Common myeloid progenitor, CD34-positive (primary cell): Measurements from ENCODE around the gene SH2D3C.

Experiments
- CTCF ChIA-PET: fragments of 350-600 bp; sonication (Branson Sonifier 250); formaldehyde crosslinking; loops from one replicate; lab custom pipeline; 2021; ENCODE audit warnings: antibody characterized with exemption; lab: Charles Lee
- POLR2A ChIA-PET: fragments of 350-600 bp; sonication (Branson Sonifier 250); formaldehyde crosslinking; loops from one replicate; lab custom pipeline; 2021; ENCODE audit warnings: antibody characterized with exemption; lab: Charles Lee
- DNase-seq, 3 donors: peaks; one replicate each; pipeline versions ENCODE4 v3.0.0 to v3.0.0-alpha.2; 2013
- H3K27ac ChIP-seq, 2 experiments: 1 replicate in 1 of 2; 2 replicates in 1 of 2; pipeline ENCODE4 v1.7.0; 2013; ENCODE audit warnings: inconsistent platforms in 2 of 2, low read length in 2 of 2, mild to moderate bottlenecking in 2 of 2, low read depth in 1 of 2, moderate library complexity in 1 of 2; ENCODE audit not compliant: severe bottlenecking in 2 of 2, insufficient read depth in 1 of 2, poor library complexity in 1 of 2
- H3K27me3 ChIP-seq, 5 experiments: replicated peaks in 2 of 5; 1 replicate in 3 of 5; 2 replicates in 2 of 5; pipeline versions ENCODE4 v1.6.1 to v1.7.0; 2013; ENCODE audit warnings: low read length in 4 of 5, mild to moderate bottlenecking in 2 of 5, moderate library complexity in 2 of 5, inconsistent platforms in 1 of 5; ENCODE audit not compliant: insufficient read depth in 5 of 5, control insufficient read depth in 4 of 5
- H3K36me3 ChIP-seq, 4 experiments: 1 replicate in 2 of 4; 2 replicates in 2 of 4; pipeline versions ENCODE4 v1.6.1 to v1.7.0; 2013; ENCODE audit warnings: low read length in 3 of 4, control low read depth in 1 of 4, mild to moderate bottlenecking in 1 of 4; ENCODE audit not compliant: control insufficient read depth in 4 of 4, insufficient read depth in 4 of 4
- H3K4me1 ChIP-seq, 4 experiments: 1 replicate in 3 of 4; 2 replicates in 1 of 4; pipeline versions ENCODE4 v1.6.1 to v1.7.1; 2013; ENCODE audit warnings: low read length in 3 of 4, mild to moderate bottlenecking in 3 of 4, control low read depth in 1 of 4, inconsistent platforms in 1 of 4, moderate library complexity in 1 of 4; ENCODE audit not compliant: control insufficient read depth in 4 of 4, insufficient read depth in 4 of 4; ENCODE audit errors: control extremely low read depth in 1 of 4
- H3K4me3 ChIP-seq, 7 experiments: 1 replicate in 4 of 7; 2 replicates in 3 of 7; pipeline versions ENCODE4 v1.5.1 to v1.7.0; 2013; ENCODE audit warnings: mild to moderate bottlenecking in 7 of 7, low read length in 6 of 7, moderate library complexity in 6 of 7, inconsistent platforms in 2 of 7, low read depth in 2 of 7, control low read depth in 1 of 7; ENCODE audit not compliant: insufficient read depth in 4 of 7, control insufficient read depth in 1 of 7; ENCODE audit errors: extremely low read depth in 1 of 7
- H3K9me3 ChIP-seq, 5 experiments: 1 replicate in 4 of 5; 2 replicates in 1 of 5; pipeline versions ENCODE4 v1.6.1 to v1.7.1; 2013; ENCODE audit warnings: low read length in 4 of 5, mild to moderate bottlenecking in 2 of 5, inconsistent platforms in 1 of 5, low read depth in 1 of 5, moderate library complexity in 1 of 5; ENCODE audit not compliant: control insufficient read depth in 4 of 5, insufficient read depth in 2 of 5; ENCODE audit errors: control extremely low read depth in 1 of 5
- WGBS: methylation state at CpG from one replicate; pipeline ENCODE4 v1.1.5; 2013; ENCODE audit not compliant: insufficient coverage; 5-methylcytosine and 5-hydroxymethylcytosine counted together

Gene SH2D3C

GRCh38 chr9:127734747-127735529, 43.5 kb downstream of the SH2D3C start, which contains the start of gene TOR2A:
TSS of gene TOR2A (minus strand) at chr9:127735294. CDS start at chr9:127735270, 24 bp downstream.
- peak within 1 kb of the TSS; percentile 87 to 88 for H3K27ac ChIP-seq
- peaks cover 0 to 22% (median 15%) of the 10 kb centered on the region in 4 experiments for H3K4me1 ChIP-seq
- H3K36me3 ChIP-seq: peaks cover 4 to 37% (median 25%) of the 10 kb centered on the region in 4 experiments
- no peaks in the 10 kb centered on the region for H3K27me3 ChIP-seq
- no peaks in the 10 kb centered on the region for H3K9me3 ChIP-seq
- peak; percentile 98 to 99 (median 99) for DNase-seq
- POLR2A ChIA-PET: interaction anchor here (0.6 to 1.9 kb wide), 5 partner anchors 10 to 58 kb away, joined by 3 to 12 read pairs (median 5); partner anchors contain the start of genes CDK9, PTRH1 and TTC16
- peak within 1 kb of the TSS; percentile 53 to 87 (median 71) for H3K4me3 ChIP-seq
- CTCF ChIA-PET: interaction anchor here (0.7 to 2.7 kb wide), 46 partner anchors 9 to 520 kb away, joined by 3 to 15 read pairs (median 4); partner anchors contain the start of genes PTRH1, ST6GALNAC6 and TTC16
- WGBS: 0% methylated on average over 74 of the region's 76 CpGs

- H3K36me3 ChIP-seq: peaks cover 4 to 30% (median 19%) of the 10 kb centered on the region in 4 experiments
- H3K9me3 ChIP-seq: no peaks in the 10 kb centered on the region
- POLR2A ChIA-PET: interaction anchor here (1.0 to 1.9 kb wide), 3 partner anchors 10 to 50 kb away, joined by 4 to 12 read pairs (median 5); partner anchors contain the start of genes CDK9, PTRH1 and TTC16
- H3K27me3 ChIP-seq: no peaks in the 10 kb centered on the region
- H3K4me3 ChIP-seq: peak overlapping the region; percentile 53 to 87 (median 71)
- H3K4me1 ChIP-seq: peaks cover 0 to 22% (median 15%) of the 10 kb centered on the region in 4 experiments
- peak overlapping the region in 1 of 2 experiments; percentile 88 for H3K27ac ChIP-seq
- CTCF ChIA-PET: interaction anchor here (0.7 to 2.7 kb wide), 41 partner anchors 10 to 519 kb away, joined by 3 to 15 read pairs (median 4); partner anchors contain the start of genes PTRH1, ST6GALNAC6 and TTC16
- DNase-seq: no peak
- WGBS: 69% methylated on average over 21 of the region's 22 CpGs
Measured at GRCh38 chr9:127734247-127734746, 44.2 kb downstream of the SH2D3C start.

- ChIA-PET POLR2A (interaction anchor here (0.7 kb wide), 1 partner anchor 46 kb away, joined by 5 read pairs; no protein-coding TSS in a partner anchor), CTCF (interaction anchor here (0.8 to 2.7 kb wide), 11 partner anchors 18 to 233 kb away, joined by 3 to 14 read pairs (median 4); partner anchors contain the start of genes PTRH1 and TTC16)
- no peak overlapping the region for H3K4me3 ChIP-seq
- no peaks in the 10 kb centered on the region for H3K27me3 ChIP-seq
- peaks cover 0 to 22% (median 15%) of the 10 kb centered on the region in 4 experiments for H3K4me1 ChIP-seq
- H3K9me3 ChIP-seq: no peaks in the 10 kb centered on the region
- no peak for DNase-seq
- WGBS: 79% methylated on average over 2 of the region's 2 CpGs
- no peak overlapping the region for H3K27ac ChIP-seq
- peaks cover 3 to 24% (median 16%) of the 10 kb centered on the region in 4 experiments for H3K36me3 ChIP-seq
Measured at GRCh38 chr9:127733614-127734013, 44.9 kb downstream of the SH2D3C start.

GRCh38 chr9:127732444-127732843, 46.0 kb downstream of the SH2D3C start:
- no peak overlapping the region for H3K27ac ChIP-seq
- H3K9me3 ChIP-seq: no peaks in the 10 kb centered on the region
- ChIA-PET CTCF (interaction anchor here (0.8 to 2.9 kb wide), 4 partner anchors 12 to 145 kb away, joined by 3 to 14 read pairs (median 4); no protein-coding TSS in a partner anchor), POLR2A (no interaction called here)
- 95% methylated on average over 19 of the region's 21 CpGs for WGBS
- H3K4me1 ChIP-seq: peaks cover 0 to 22% (median 15%) of the 10 kb centered on the region in 4 experiments
- H3K27me3 ChIP-seq: no peaks in the 10 kb centered on the region
- DNase-seq: no peak
- H3K36me3 ChIP-seq: peaks cover 0 to 16% (median 8%) of the 10 kb centered on the region in 4 experiments
- H3K4me3 ChIP-seq: no peak overlapping the region

GRCh38 chr9:127731938-127732337, 46.5 kb downstream of the SH2D3C start:
- CTCF ChIA-PET: interaction anchor here (1.4 to 2.9 kb wide), 3 partner anchors 12 to 144 kb away, joined by 3 to 14 read pairs (median 4); no protein-coding TSS in a partner anchor
- 97% methylated on average over 15 of the region's 16 CpGs for WGBS
- Histone ChIP-seq H3K9me3 (no peaks in the 10 kb centered on the region), H3K27me3 (no peaks in the 10 kb centered on the region), H3K36me3 (peaks cover 0 to 16% (median 8%) of the 10 kb centered on the region in 4 experiments), H3K4me3 (no peak overlapping the region), H3K27ac (no peak overlapping the region), H3K4me1 (peaks cover 0 to 22% (median 15%) of the 10 kb centered on the region in 4 experiments)
- DNase-seq: no peak
- POLR2A ChIA-PET: no interaction called here

GRCh38 chr9:127730799-127731410, 47.6 kb downstream of the SH2D3C start:
- ChIA-PET CTCF (interaction anchor here (0.6 to 2.9 kb wide), 4 partner anchors 11 to 146 kb away, joined by 3 to 14 read pairs (median 3); partner anchors contain the start of gene PTRH1), POLR2A (no interaction called here)
- H3K4me1 ChIP-seq: peaks cover 0 to 18% (median 12%) of the 10 kb centered on the region in 4 experiments
- no peaks in the 10 kb centered on the region for H3K9me3 ChIP-seq
- WGBS: 96% methylated on average over 9 of the region's 9 CpGs
- H3K4me3 ChIP-seq: no peak overlapping the region
- no peaks in the 10 kb centered on the region for H3K27me3 ChIP-seq
- no peak for DNase-seq
- peaks cover 0 to 16% (median 8%) of the 10 kb centered on the region in 4 experiments for H3K36me3 ChIP-seq
- H3K27ac ChIP-seq: no peak overlapping the region
